ENCODE measurements around the gene SERPINA4.

DNA sequence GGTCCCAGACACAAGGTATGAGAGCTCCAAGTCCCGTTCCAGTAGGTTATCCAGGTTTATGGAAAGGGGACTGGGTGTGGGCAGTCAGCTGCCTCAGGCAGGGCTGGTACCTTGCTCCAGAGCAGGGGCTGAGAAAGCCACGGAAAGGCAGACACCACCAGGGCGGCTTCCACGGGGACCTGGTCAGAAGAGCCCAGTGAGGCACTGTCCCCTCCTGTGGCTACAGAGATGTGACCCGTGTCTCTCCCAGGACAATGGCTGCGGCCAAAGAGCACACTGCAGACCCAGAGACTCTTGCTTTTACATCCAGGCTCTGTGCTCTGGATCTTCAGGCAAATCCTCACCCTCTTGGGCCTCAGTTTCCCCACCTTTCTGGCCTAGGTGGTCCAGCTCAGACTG lies 8.8 kb downstream of the SERPINA4 start:
- TF ChIP-seq, protein P1, sequence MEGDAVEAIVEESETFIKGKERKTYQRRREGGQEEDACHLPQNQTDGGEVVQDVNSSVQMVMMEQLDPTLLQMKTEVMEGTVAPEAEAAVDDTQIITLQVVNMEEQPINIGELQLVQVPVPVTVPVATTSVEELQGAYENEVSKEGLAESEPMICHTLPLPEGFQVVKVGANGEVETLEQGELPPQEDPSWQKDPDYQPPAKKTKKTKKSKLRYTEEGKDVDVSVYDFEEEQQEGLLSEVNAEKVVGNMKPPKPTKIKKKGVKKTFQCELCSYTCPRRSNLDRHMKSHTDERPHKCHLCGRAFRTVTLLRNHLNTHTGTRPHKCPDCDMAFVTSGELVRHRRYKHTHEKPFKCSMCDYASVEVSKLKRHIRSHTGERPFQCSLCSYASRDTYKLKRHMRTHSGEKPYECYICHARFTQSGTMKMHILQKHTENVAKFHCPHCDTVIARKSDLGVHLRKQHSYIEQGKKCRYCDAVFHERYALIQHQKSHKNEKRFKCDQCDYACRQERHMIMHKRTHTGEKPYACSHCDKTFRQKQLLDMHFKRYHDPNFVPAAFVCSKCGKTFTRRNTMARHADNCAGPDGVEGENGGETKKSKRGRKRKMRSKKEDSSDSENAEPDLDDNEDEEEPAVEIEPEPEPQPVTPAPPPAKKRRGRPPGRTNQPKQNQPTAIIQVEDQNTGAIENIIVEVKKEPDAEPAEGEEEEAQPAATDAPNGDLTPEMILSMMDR (conservative IDR thresholded peaks at IDR 0.05 in 1 of 2, IDR thresholded peaks at IDR 0.05 in 1 of 2; ENCODE audit: low read depth in 1 of 2, low read length in 2 of 2) = no peak
- no peak for TF ChIP-seq EZH2 (IDR thresholded peaks at IDR 0.05; ENCODE audit: low read length, missing control alignments)

Measured in fibroblast of lung (primary cell).